H9 (cell line): ENCODE measurements around the gene DCLRE1C. TPM values are rescaled to one million over a fixed set of nuclear protein-coding genes. Genes with fewer than 3 reads are reported as not detected.

Source experiments
- DNase-seq: peaks from one replicate; pipeline ENCODE4 v3.0.0-alpha.2; 2017
- H2AFZ ChIP-seq: one replicate; pipeline ENCODE4 v1.6.1; 2013; ENCODE audit warnings: mild to moderate bottlenecking, low read length, control low read depth, moderate library complexity
- H2AK5ac ChIP-seq: 2 replicates; pipeline ENCODE4 v1.6.1; 2013; ENCODE audit warnings: low read length, control low read depth, mixed read lengths; ENCODE audit not compliant: insufficient read length
- H2BK120ac ChIP-seq: one replicate; pipeline ENCODE4 v1.6.1; 2013; ENCODE audit warnings: low read depth, mild to moderate bottlenecking, low read length, control low read depth, inconsistent platforms; ENCODE audit not compliant: poor library complexity, severe bottlenecking
- H2BK12ac ChIP-seq: 2 replicates; pipeline ENCODE4 v1.6.1; 2013; ENCODE audit warnings: low read length, control low read depth, mixed read lengths, low read depth; ENCODE audit not compliant: insufficient read length
- H2BK15ac ChIP-seq: 2 replicates; pipeline ENCODE4 v1.6.1; 2013; ENCODE audit warnings: low read depth, low read length, control low read depth
- H2BK20ac ChIP-seq: one replicate; pipeline ENCODE4 v1.6.1; 2013; ENCODE audit warnings: low read depth, mild to moderate bottlenecking, low read length, control low read depth, inconsistent platforms; ENCODE audit not compliant: poor library complexity, severe bottlenecking
- H2BK5ac ChIP-seq: 2 replicates; pipeline ENCODE4 v1.6.1; 2013; ENCODE audit warnings: low read length, control low read depth, mixed read lengths; ENCODE audit not compliant: insufficient read length
- H3K14ac ChIP-seq: 2 replicates; pipeline ENCODE4 v1.6.1; 2013; ENCODE audit warnings: low read length, control low read depth; ENCODE audit not compliant: insufficient read depth
- H3K18ac ChIP-seq: 2 replicates; pipeline ENCODE4 v1.6.1; 2013; ENCODE audit warnings: low read depth, mild to moderate bottlenecking, mixed read lengths, low read length, control low read depth; ENCODE audit not compliant: insufficient read length
- H3K23ac ChIP-seq: 2 replicates; pipeline ENCODE4 v1.6.1; 2013; ENCODE audit warnings: low read length, control low read depth, mixed read lengths, low read depth; ENCODE audit not compliant: insufficient read length
- H3K23me2 ChIP-seq: 2 replicates; pipeline ENCODE4 v1.6.1; 2013; ENCODE audit warnings: low read depth, mild to moderate bottlenecking, mixed read lengths, low read length, control low read depth; ENCODE audit not compliant: insufficient read length, poor library complexity, severe bottlenecking
- H3K27ac ChIP-seq: 2 replicates; pipeline ENCODE4 v1.5.1; 2013; ENCODE audit warnings: low read length, control low read depth, mixed read lengths, low read depth; ENCODE audit not compliant: insufficient read length
- H3K27me3 ChIP-seq: 2 replicates; pipeline ENCODE4 v1.6.1; 2013; ENCODE audit warnings: low read length, control low read depth, inconsistent platforms; ENCODE audit not compliant: insufficient read depth
- H3K4ac ChIP-seq: 2 replicates; pipeline ENCODE4 v1.6.1; 2013; ENCODE audit warnings: low read depth, mild to moderate bottlenecking, control low read depth, inconsistent platforms, low read length, moderate library complexity
- H3K4me1 ChIP-seq: 2 replicates; pipeline ENCODE4 v1.6.1; 2013; ENCODE audit warnings: low read length, control low read depth, inconsistent platforms; ENCODE audit not compliant: insufficient read depth
- H3K4me2 ChIP-seq: 2 replicates; pipeline ENCODE4 v1.6.1; 2013; ENCODE audit warnings: low read length, control low read depth, mixed read lengths; ENCODE audit not compliant: insufficient read length, insufficient read depth
- H3K56ac ChIP-seq: 2 replicates; pipeline ENCODE4 v1.6.1; 2013; ENCODE audit warnings: low read depth, mild to moderate bottlenecking, mixed read lengths, low read length, control low read depth; ENCODE audit not compliant: insufficient read length
- H3K79me1 ChIP-seq: 2 replicates; pipeline ENCODE4 v1.6.1; 2013; ENCODE audit warnings: low read depth, mild to moderate bottlenecking, moderate library complexity, low read length, control low read depth, inconsistent platforms; ENCODE audit not compliant: insufficient read depth, poor library complexity, severe bottlenecking
- H3K79me2 ChIP-seq: 2 replicates; pipeline ENCODE4 v1.6.1; 2013; ENCODE audit warnings: low read length, control low read depth, inconsistent platforms; ENCODE audit not compliant: insufficient read depth
- H3K9ac ChIP-seq: 2 replicates; pipeline ENCODE4 v1.6.1; 2013; ENCODE audit warnings: low read length, control low read depth, mixed read lengths; ENCODE audit not compliant: insufficient read length; ENCODE audit errors: extremely low read depth
- H3K9me3 ChIP-seq: one replicate; pipeline ENCODE4 v1.6.1; 2013; ENCODE audit warnings: low read depth, low read length, inconsistent platforms; ENCODE audit not compliant: control insufficient read depth
- H3T11ph ChIP-seq: one replicate; pipeline ENCODE4 v1.6.1; 2013; ENCODE audit warnings: mild to moderate bottlenecking, low read length, control low read depth, inconsistent platforms
- H4K20me1 ChIP-seq: one replicate; pipeline ENCODE4 v1.6.1; 2013; ENCODE audit not compliant: control insufficient read depth, insufficient read length, insufficient read depth
- H4K5ac ChIP-seq: 2 replicates; pipeline ENCODE4 v1.6.1; 2013; ENCODE audit warnings: low read depth, mild to moderate bottlenecking, mixed read lengths, low read length, control low read depth; ENCODE audit not compliant: insufficient read length
- H4K8ac ChIP-seq: replicated peaks from 2 replicates; pipeline ENCODE4 v1.6.1; 2013; ENCODE audit warnings: low read length, control low read depth, mixed read lengths, low read depth; ENCODE audit not compliant: insufficient read length
- H4K91ac ChIP-seq: 2 replicates; pipeline ENCODE4 v1.6.1; 2013; ENCODE audit warnings: low read depth, mild to moderate bottlenecking, moderate library complexity, mixed read lengths, low read length, control low read depth; ENCODE audit not compliant: insufficient read length
- H3K27ac Mint-ChIP-seq, 3 experiments: 2 replicates in 2 of 3; 3 replicates in 1 of 3; pipeline ENCODE4 v1.8.0; 2020 to 2021; ENCODE audit warnings: mixed read lengths in 3 of 3, mild to moderate bottlenecking in 1 of 3, moderate library complexity in 1 of 3
- H3K27me3 Mint-ChIP-seq: 2 replicates; pipeline ENCODE4 v1.8.0; 2021; ENCODE audit warnings: low read depth, mild to moderate bottlenecking, moderate library complexity, mixed read lengths
- H3K36me3 Mint-ChIP-seq, 3 experiments: 2 replicates in 2 of 3; 3 replicates in 1 of 3; pipeline ENCODE4 v1.8.0; 2020 to 2021; ENCODE audit warnings: low read depth in 3 of 3, mixed read lengths in 3 of 3; ENCODE audit not compliant: insufficient read depth in 1 of 3
- H3K4me1 Mint-ChIP-seq, 2 experiments: 2 replicates each; pipeline ENCODE4 v1.8.0; 2020; ENCODE audit warnings: mixed read lengths in 2 of 2
- H3K4me3 Mint-ChIP-seq, 2 experiments: 2 replicates in 1 of 2; 3 replicates in 1 of 2; pipeline ENCODE4 v1.8.0; 2020 to 2021; ENCODE audit warnings: mild to moderate bottlenecking in 2 of 2, mixed read lengths in 2 of 2, moderate library complexity in 1 of 2
- H3K9me3 Mint-ChIP-seq, 2 experiments: 2 replicates in 1 of 2; 3 replicates in 1 of 2; pipeline ENCODE4 v1.8.0; 2020; ENCODE audit warnings: mild to moderate bottlenecking in 2 of 2, mixed read lengths in 2 of 2, moderate library complexity in 1 of 2
- WGBS: extraction: QIAGEN DNeasy Blood & Tissue Kit; methylation state at CpG from one replicate; pipeline ENCODE4 v1.1.7; 2013; ENCODE audit warnings: missing lambda C conversion rate, low lambda C conversion rate, mixed read lengths; ENCODE audit not compliant: insufficient read length; ENCODE audit errors: extremely low coverage; 5-methylcytosine and 5-hydroxymethylcytosine counted together
- total RNA-seq: library from RNA; stranded (reverse); gene quantifications from 2 replicates; pipeline ENCODE4 v1.2.1, GENCODE V29; 2021
- TF ChIP-seq, protein P1 (sequence below): fragments of 200-600 bp; sonication (generic); conservative IDR thresholded peaks from 3 replicates; pipeline ENCODE4 v1.8.0; 2021; ENCODE audit warnings: antibody characterized with exemption, mild to moderate bottlenecking

DCLRE1C gene
- total RNA-seq, 1 experiment from 2014 or later, result 15.2 TPM

GRCh38 chr10:14952851-14953423, 959 bp downstream of the DCLRE1C start:
- peak; percentile 45 for DNase-seq
- no peak overlapping the region for H2AFZ ChIP-seq
- H3K18ac ChIP-seq, result no peak overlapping the region
- no peak overlapping the region for H3K14ac ChIP-seq
- H3K23ac ChIP-seq, result no peak overlapping the region
- H3K23me2 ChIP-seq, result peaks cover 11% of the 10 kb centered on the region
- no peaks in the 10 kb centered on the region for H4K20me1 ChIP-seq
- H3K9me3 ChIP-seq, result no peaks in the 10 kb centered on the region
- H3T11ph ChIP-seq, result no peak overlapping the region
- H3K27me3 ChIP-seq, result no peaks in the 10 kb centered on the region
- peaks cover 4% of the 10 kb centered on the region for H3K79me1 ChIP-seq
- no peak overlapping the region for H4K5ac ChIP-seq
- H3K4me2 ChIP-seq, result peak overlapping the region; percentile 82
- Mint-ChIP-seq H3K4me3 (peak overlapping the region; percentile 90 to 92), H3K36me3 (peaks cover 2 to 10% (median 3%) of the 10 kb centered on the region in 3 experiments; a peak in 6 of 7 replicates), H3K27ac (peak overlapping the region in 2 of 3 experiments; percentile 84 to 85; a peak in 4 of 7 replicates), H3K9me3 (no peaks in the 10 kb centered on the region; a peak in 2 of 5 replicates), H3K27me3 (peaks cover 3% of the 10 kb centered on the region; the same call in 1 of the 2 replicates), H3K4me1 (peaks cover 23 to 25% of the 10 kb centered on the region in 2 experiments)
- H3K9ac ChIP-seq, result peak overlapping the region; percentile 16
- H3K79me2 ChIP-seq, result no peaks in the 10 kb centered on the region
- no peak overlapping the region for H2AK5ac ChIP-seq
- no peak overlapping the region for H3K27ac ChIP-seq
- H4K91ac ChIP-seq, result no peak overlapping the region
- H2BK120ac ChIP-seq, result no peak overlapping the region
- H3K56ac ChIP-seq, result no peak overlapping the region
- H2BK12ac ChIP-seq, result no peak overlapping the region
- H2BK5ac ChIP-seq, result no peak overlapping the region
- H3K4ac ChIP-seq, result no peak overlapping the region
- TF ChIP-seq, protein P1, sequence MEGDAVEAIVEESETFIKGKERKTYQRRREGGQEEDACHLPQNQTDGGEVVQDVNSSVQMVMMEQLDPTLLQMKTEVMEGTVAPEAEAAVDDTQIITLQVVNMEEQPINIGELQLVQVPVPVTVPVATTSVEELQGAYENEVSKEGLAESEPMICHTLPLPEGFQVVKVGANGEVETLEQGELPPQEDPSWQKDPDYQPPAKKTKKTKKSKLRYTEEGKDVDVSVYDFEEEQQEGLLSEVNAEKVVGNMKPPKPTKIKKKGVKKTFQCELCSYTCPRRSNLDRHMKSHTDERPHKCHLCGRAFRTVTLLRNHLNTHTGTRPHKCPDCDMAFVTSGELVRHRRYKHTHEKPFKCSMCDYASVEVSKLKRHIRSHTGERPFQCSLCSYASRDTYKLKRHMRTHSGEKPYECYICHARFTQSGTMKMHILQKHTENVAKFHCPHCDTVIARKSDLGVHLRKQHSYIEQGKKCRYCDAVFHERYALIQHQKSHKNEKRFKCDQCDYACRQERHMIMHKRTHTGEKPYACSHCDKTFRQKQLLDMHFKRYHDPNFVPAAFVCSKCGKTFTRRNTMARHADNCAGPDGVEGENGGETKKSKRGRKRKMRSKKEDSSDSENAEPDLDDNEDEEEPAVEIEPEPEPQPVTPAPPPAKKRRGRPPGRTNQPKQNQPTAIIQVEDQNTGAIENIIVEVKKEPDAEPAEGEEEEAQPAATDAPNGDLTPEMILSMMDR, result no peak
- WGBS, result no CpG with 5 or more reads among the region's 10 CpGs
- 0 out of 2 replicates have a peak, but pooled peaks cover 2% of the 10 kb centered on the region for H3K4me1 ChIP-seq
- H4K8ac ChIP-seq, result no peak overlapping the region
- H2BK15ac ChIP-seq, result no peak overlapping the region
- H2BK20ac ChIP-seq, result no peak overlapping the region
